Lung (tissue), 12 donors: ENCODE measurements around the gene GAST. TPM values are rescaled to one million over a fixed set of nuclear protein-coding genes. Genes with fewer than 3 reads are reported as not detected.

Experiments used
- ATAC-seq: fragments of 200-7000 bp; cut with Tn5 transposase; one replicate; pipeline ENCODE4 v1.9.1; 2020; ENCODE audit warnings: moderate number of reproducible peaks; ENCODE audit not compliant: insufficient read depth, low FRiP score
- DNase-seq, 3 donors: peaks; one replicate each; pipeline ENCODE4 v3.0.0-alpha.2; 2013 to 2017
- H3K27ac ChIP-seq, 2 donors: one replicate each; pipeline ENCODE4 v1.5.1; 2013; ENCODE audit warnings: mild to moderate bottlenecking in 2 of 2, moderate library complexity in 2 of 2, control low read depth in 1 of 2, inconsistent platforms in 1 of 2, low read depth in 1 of 2, low read length in 1 of 2
- H3K27me3 ChIP-seq, 3 donors: one replicate each; pipeline ENCODE4 v1.5.1; 2013; ENCODE audit warnings: low read length in 2 of 3; ENCODE audit not compliant: control insufficient read depth in 3 of 3, insufficient read depth in 3 of 3
- H3K36me3 ChIP-seq, 4 donors: one replicate each; pipeline ENCODE4 v1.5.1; 2013; ENCODE audit warnings: low read length in 4 of 4, mild to moderate bottlenecking in 1 of 4, moderate library complexity in 1 of 4; ENCODE audit not compliant: control insufficient read depth in 4 of 4, insufficient read depth in 4 of 4
- H3K4me1 ChIP-seq, 5 donors: one replicate each; pipeline ENCODE4 v1.5.1; 2013; ENCODE audit warnings: low read length in 5 of 5, mild to moderate bottlenecking in 2 of 5, moderate library complexity in 1 of 5; ENCODE audit not compliant: control insufficient read depth in 5 of 5, insufficient read depth in 5 of 5
- H3K4me3 ChIP-seq: one replicate; pipeline ENCODE4 v1.5.1; 2013; ENCODE audit warnings: mild to moderate bottlenecking, control low read depth, moderate library complexity
- H3K9ac ChIP-seq, 2 donors: one replicate each; pipeline ENCODE4 v1.5.1; 2013; ENCODE audit warnings: low read length in 2 of 2, control low read depth in 1 of 2; ENCODE audit not compliant: insufficient read depth in 1 of 2
- H3K9me3 ChIP-seq, 4 donors: one replicate each; pipeline ENCODE4 v1.5.1; 2013; ENCODE audit warnings: low read length in 3 of 4, mild to moderate bottlenecking in 1 of 4, moderate library complexity in 1 of 4; ENCODE audit not compliant: control insufficient read depth in 4 of 4, insufficient read depth in 3 of 4
- WGBS, 2 donors: extraction: QIAGEN DNeasy Blood & Tissue Kit; methylation state at CpG; one replicate each; pipeline ENCODE4 v1.1.7; 2013; 5-methylcytosine and 5-hydroxymethylcytosine counted together
- polyA plus RNA-seq, 2 donors: library from polyadenylated mRNA; stranded (reverse); fragments of 200-250 nt; gene quantifications; one replicate each; pipeline ENCODE4 v1.2.1, GENCODE V29; 2013
- total RNA-seq, 2 donors: library from RNA; depleted of rRNA in 1 of 2; stranded (reverse); fragments of >200 nt in 1 of 2; gene quantifications; one replicate each; pipeline ENCODE4 v1.2.1, GENCODE V29; 2014 to 2021
- TF ChIP-seq, protein P1 (sequence below): IDR thresholded peaks from 2 replicates; pipeline ENCODE4 v1.5.1; 2012; ENCODE audit warnings: mild to moderate bottlenecking; ENCODE audit errors: control extremely low read depth, extremely low read depth
- donor health status: control.
- donor health status: control.
- donor health status: Bipolar disorder and iron deficiency.
- donor health status: healthy.
- donor health status: DM: yes; HTN: yes; CAD: no.

Gene GAST
- total and polyA plus RNA-seq, 4 donors = not detected

DNA sequence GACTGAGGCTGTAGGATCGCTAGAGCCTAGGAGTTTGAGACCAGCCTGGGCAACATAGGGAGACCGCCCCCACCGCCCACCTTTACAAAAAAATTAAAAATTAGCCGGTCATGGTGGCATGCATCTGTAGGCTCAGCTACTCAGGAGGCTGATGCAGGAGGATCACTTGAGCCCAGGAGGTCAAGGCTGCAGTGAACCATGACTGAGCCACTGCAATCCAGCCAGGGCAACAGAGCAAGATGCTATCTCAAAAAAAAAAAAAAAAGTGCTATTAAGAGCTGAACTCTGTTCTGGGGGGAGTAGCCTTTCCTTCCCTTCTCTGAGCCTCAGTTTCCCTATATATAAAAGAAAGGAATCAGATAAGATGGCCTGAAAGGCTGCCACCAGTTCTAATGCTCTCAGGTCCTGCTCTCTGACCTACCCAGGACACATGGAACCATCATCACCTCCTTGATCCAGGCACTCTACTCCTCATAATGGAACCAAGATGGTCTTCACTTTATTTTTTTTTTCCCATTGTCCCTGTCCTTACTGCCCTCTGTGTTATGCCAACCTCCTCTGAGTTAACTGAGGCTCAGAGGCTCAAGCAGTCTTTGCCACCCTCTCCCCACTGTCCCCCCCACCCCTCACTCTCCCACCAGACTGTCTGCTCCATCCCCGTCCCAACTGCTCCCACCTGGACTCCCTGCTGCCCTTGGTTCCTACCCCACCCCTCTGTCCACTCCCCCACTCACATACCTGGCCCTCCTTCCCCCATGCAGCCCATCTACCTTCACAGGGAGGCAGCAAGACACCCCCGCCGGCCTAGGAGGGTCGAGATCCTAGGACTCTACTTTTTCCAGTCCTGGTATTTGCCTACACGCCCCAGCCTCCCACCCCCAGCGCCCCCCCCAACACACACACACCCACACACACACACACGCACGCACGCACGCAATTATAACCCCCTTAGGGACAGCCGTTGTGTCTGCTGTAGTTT is 47.3 kb upstream of the GAST start:
- 51 to 75% methylated on average over 13 to 15 of the region's 15 CpGs for WGBS, 2 donors
- Histone ChIP-seq H3K27ac (peak overlapping the region in 1 of 2 donors; percentile 68), H3K4me1 (peaks cover 0 to 8% (median 5%) of the 10 kb centered on the region in 5 donors), H3K4me3 (no peak overlapping the region), H3K36me3 (no peaks in the 10 kb centered on the region), H3K27me3 (peaks cover 0 to 5% (median 3%) of the 10 kb centered on the region in 3 donors), H3K9me3 (no peaks in the 10 kb centered on the region), H3K9ac (no peak overlapping the region)
- ATAC-seq = no peak
- TF ChIP-seq, protein P1, sequence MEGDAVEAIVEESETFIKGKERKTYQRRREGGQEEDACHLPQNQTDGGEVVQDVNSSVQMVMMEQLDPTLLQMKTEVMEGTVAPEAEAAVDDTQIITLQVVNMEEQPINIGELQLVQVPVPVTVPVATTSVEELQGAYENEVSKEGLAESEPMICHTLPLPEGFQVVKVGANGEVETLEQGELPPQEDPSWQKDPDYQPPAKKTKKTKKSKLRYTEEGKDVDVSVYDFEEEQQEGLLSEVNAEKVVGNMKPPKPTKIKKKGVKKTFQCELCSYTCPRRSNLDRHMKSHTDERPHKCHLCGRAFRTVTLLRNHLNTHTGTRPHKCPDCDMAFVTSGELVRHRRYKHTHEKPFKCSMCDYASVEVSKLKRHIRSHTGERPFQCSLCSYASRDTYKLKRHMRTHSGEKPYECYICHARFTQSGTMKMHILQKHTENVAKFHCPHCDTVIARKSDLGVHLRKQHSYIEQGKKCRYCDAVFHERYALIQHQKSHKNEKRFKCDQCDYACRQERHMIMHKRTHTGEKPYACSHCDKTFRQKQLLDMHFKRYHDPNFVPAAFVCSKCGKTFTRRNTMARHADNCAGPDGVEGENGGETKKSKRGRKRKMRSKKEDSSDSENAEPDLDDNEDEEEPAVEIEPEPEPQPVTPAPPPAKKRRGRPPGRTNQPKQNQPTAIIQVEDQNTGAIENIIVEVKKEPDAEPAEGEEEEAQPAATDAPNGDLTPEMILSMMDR = no peak
- no peak for DNase-seq

- Histone ChIP-seq H3K4me1 (peaks cover 0 to 8% (median 5%) of the 10 kb centered on the region in 5 donors), H3K9me3 (no peaks in the 10 kb centered on the region), H3K27ac (peak overlapping the region in 1 of 2 donors; percentile 73), H3K9ac (peak overlapping the region in 1 of 2 donors; percentile 79), H3K27me3 (peaks cover 0 to 5% (median 3%) of the 10 kb centered on the region in 3 donors), H3K36me3 (no peaks in the 10 kb centered on the region), H3K4me3 (no peak overlapping the region)
- ATAC-seq (peak; percentile 89), DNase-seq (peak; percentile 83 to 91 (median 89))
- 2% methylated on average over 35 to 39 of the region's 39 CpGs for WGBS, 2 donors
- TF ChIP-seq, protein P1 = peak; percentile 95
These were observed 46.4 kb upstream of the GAST start for GRCh38 chr17:41665566-41666236.

DNA sequence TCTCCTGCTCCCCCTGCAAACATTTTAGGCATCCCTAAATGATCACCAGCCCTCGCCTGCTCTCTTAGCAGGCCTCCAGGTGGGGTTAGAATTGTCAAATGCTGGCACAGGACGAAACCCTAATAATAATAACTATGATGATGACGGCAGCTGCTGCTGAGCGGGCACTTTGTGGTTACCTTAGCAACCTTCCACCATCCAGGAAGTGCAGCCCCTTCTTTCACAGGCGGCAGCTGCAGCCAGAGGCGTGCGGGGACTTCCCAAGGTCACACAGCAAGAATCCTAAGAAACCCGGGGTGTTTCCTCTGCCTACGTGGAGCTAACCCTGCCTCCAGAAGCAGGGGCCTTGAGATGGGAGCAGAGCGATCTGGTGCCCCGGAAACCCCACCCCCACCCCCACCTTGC is 45.9 kb upstream of the GAST start:
- Histone ChIP-seq H3K27me3 (peaks cover 0 to 5% (median 3%) of the 10 kb centered on the region in 3 donors), H3K36me3 (no peaks in the 10 kb centered on the region), H3K27ac (peak overlapping the region in 1 of 2 donors; percentile 73), H3K9me3 (no peaks in the 10 kb centered on the region), H3K4me1 (peaks cover 0 to 8% (median 5%) of the 10 kb centered on the region in 5 donors), H3K4me3 (no peak overlapping the region), H3K9ac (peak overlapping the region in 1 of 2 donors; percentile 62)
- peak; percentile 62 to 64 (median 64) for DNase-seq
- WGBS, 2 donors = 2 to 3% methylated on average over 11 of the region's 11 CpGs
- ATAC-seq = no peak
- TF ChIP-seq, protein P1 = no peak
